OCI-LY7 (cell line): ENCODE results near the gene ALPG. TPM values are rescaled to one million over a fixed set of nuclear protein-coding genes. Genes with fewer than 3 reads are reported as not detected.

ENCODE experiments used
- BruUV-seq: library from RNA; stranded (reverse); fragments of 400-500 nt; replicated peaks from 2 replicates; lab custom pipeline; 2021; lab: Mats Ljungman, UMichigan
- CTCF ChIA-PET: fragments of 300-600 bp; sonication (Branson Sonifier 250); formaldehyde crosslinking; loops from one replicate; lab custom pipeline; 2022; ENCODE audit warnings: antibody characterized with exemption; ENCODE audit not compliant: unreplicated experiment; lab: Charles Lee
- POLR2A ChIA-PET: fragments of 300-600 bp; sonication (Branson Sonifier 250); formaldehyde crosslinking; loops from one replicate; lab custom pipeline; 2022; ENCODE audit warnings: antibody characterized with exemption; lab: Charles Lee
- DNase-seq: peaks from one replicate; pipeline ENCODE4 v3.0.0-alpha.2; 2015; ENCODE audit warnings: low spot score
- H2AFZ ChIP-seq: fragments of 200-600 bp; sonication (generic), shearing (Covaris generic); 2 replicates; pipeline ENCODE4 v1.6.1; 2014; ENCODE audit warnings: mild to moderate bottlenecking, antibody characterized with exemption, low read length, moderate library complexity
- H3K27ac ChIP-seq: fragments of 200-600 bp; sonication (generic); 2 replicates; pipeline ENCODE4 v1.5.1; 2014; ENCODE audit warnings: mixed run types, low read depth, mild to moderate bottlenecking, moderate library complexity, low read length, inconsistent platforms; ENCODE audit not compliant: poor library complexity, severe bottlenecking
- H3K36me3 ChIP-seq: fragments of 200-600 bp; sonication (generic); 2 replicates; pipeline ENCODE4 v1.6.1; 2014; ENCODE audit warnings: mild to moderate bottlenecking, antibody characterized with exemption, low read length, moderate library complexity, mixed read lengths; ENCODE audit not compliant: insufficient read depth
- H3K4me1 ChIP-seq: fragments of 200-600 bp; sonication (generic); 2 replicates; pipeline ENCODE4 v1.5.1; 2014; ENCODE audit warnings: mild to moderate bottlenecking, low read length; ENCODE audit not compliant: insufficient read depth, poor library complexity, severe bottlenecking
- H3K4me2 ChIP-seq: fragments of 200-600 bp; sonication (generic); 2 replicates; pipeline ENCODE4 v1.6.1; 2014; ENCODE audit warnings: mild to moderate bottlenecking, low read length
- H3K4me3 ChIP-seq: fragments of 200-600 bp; sonication (generic); 2 replicates; pipeline ENCODE4 v1.5.1; 2014; ENCODE audit warnings: mild to moderate bottlenecking, low read depth, low read length; ENCODE audit not compliant: poor library complexity, severe bottlenecking
- H3K79me2 ChIP-seq: fragments of 200-600 bp; sonication (generic); 2 replicates; pipeline ENCODE4 v1.6.1; 2016; ENCODE audit warnings: low read depth, mild to moderate bottlenecking, low read length, moderate library complexity, mixed read lengths; ENCODE audit not compliant: insufficient read depth
- H3K9me2 ChIP-seq: fragments of 200-600 bp; sonication (generic); 2 replicates; pipeline ENCODE4 v1.6.1; 2016; ENCODE audit warnings: mild to moderate bottlenecking, low read length, mixed read lengths; ENCODE audit not compliant: insufficient read depth
- H3K9me3 ChIP-seq: fragments of 200-600 bp; sonication (generic); 2 replicates; pipeline ENCODE4 v1.6.1; 2014; ENCODE audit warnings: mild to moderate bottlenecking, mixed run types, low read length, mixed read lengths
- H4K20me1 ChIP-seq: fragments of 200-600 bp; sonication (generic); 2 replicates; pipeline ENCODE4 v1.6.1; 2014; ENCODE audit warnings: mild to moderate bottlenecking, antibody characterized with exemption, low read length, moderate library complexity, mixed read lengths; ENCODE audit not compliant: insufficient read depth
- CTCF ChIP-seq: fragments of 200-600 bp; sonication (generic); conservative IDR thresholded peaks from 2 replicates; pipeline ENCODE4 v1.5.1; 2014; ENCODE audit warnings: mild to moderate bottlenecking, antibody characterized with exemption, low read length, moderate library complexity, mixed read lengths
- EZH2phosphoT487 ChIP-seq: fragments of 200-600 bp; sonication (generic); IDR thresholded peaks from 2 replicates; pipeline ENCODE4 v1.6.1; 2018; ENCODE audit warnings: low read depth, borderline replicate concordance, mild to moderate bottlenecking, mixed run types, antibody characterized with exemption, low read length, moderate library complexity, mixed read lengths
- intact Hi-C: fragments of 100-400 bp; cut with micrococcal nuclease; formaldehyde crosslinking; loops from one replicate; pipeline ENCODE4 v1.10.0; 2022; ENCODE audit not compliant: unreplicated experiment
- total RNA-seq, 2 experiments: library from RNA; depleted of rRNA in 1 of 2; stranded (reverse); fragments of >200 nt in 1 of 2; shearing (Covaris generic) in 1 of 2; gene quantifications; 2 replicates each; pipeline ENCODE4 v1.2.3, GENCODE V29; 2014 to 2022

The ALPG gene
- total RNA-seq, 2 experiments from 2014 or later, result not detected

- no peak overlapping the region for H3K4me2 ChIP-seq
- no peaks in the 10 kb centered on the region for H4K20me1 ChIP-seq
- TF ChIP-seq CTCF (no peak), EZH2phosphoT487 (no peak)
- no peak for DNase-seq
- no peak overlapping the region for H3K27ac ChIP-seq
- ChIA-PET POLR2A (no interaction called here), CTCF (no interaction called here)
- H2AFZ ChIP-seq, result no peak overlapping the region
- H3K4me3 ChIP-seq, result no peak overlapping the region
- H3K79me2 ChIP-seq, result no peaks in the 10 kb centered on the region
- no peaks in the 10 kb centered on the region for H3K36me3 ChIP-seq
- no TSS peak for BruUV-seq
- intact Hi-C loops, result no loop called here
- H3K4me1 ChIP-seq, result no peaks in the 10 kb centered on the region
- H3K9me3 ChIP-seq, result no peaks in the 10 kb centered on the region
- no peaks in the 10 kb centered on the region for H3K9me2 ChIP-seq
Measured at GRCh38 chr2:232388324-232388891, 18.2 kb upstream of the ALPG start.

GRCh38 chr2:232389327-232389726 lies 17.3 kb upstream of the ALPG start:
- POLR2A ChIA-PET, result no interaction called here
- Histone ChIP-seq H3K27ac (no peak overlapping the region), H3K4me2 (no peak overlapping the region), H3K36me3 (no peaks in the 10 kb centered on the region), H2AFZ (no peak overlapping the region), H3K9me3 (no peaks in the 10 kb centered on the region), H3K4me1 (no peaks in the 10 kb centered on the region), H4K20me1 (no peaks in the 10 kb centered on the region), H3K9me2 (no peaks in the 10 kb centered on the region), H3K79me2 (no peaks in the 10 kb centered on the region), H3K4me3 (no peak overlapping the region)
- CTCF ChIA-PET, result no interaction called here
- intact Hi-C loops, result no loop called here
- no TSS peak for BruUV-seq
- no peak for DNase-seq
- no peak for TF ChIP-seq EZH2phosphoT487
- no peak for TF ChIP-seq CTCF

GRCh38 chr2:232390661-232391060 lies 16.0 kb upstream of the ALPG start:
- no TSS peak for BruUV-seq
- Histone ChIP-seq H3K79me2 (no peaks in the 10 kb centered on the region), H3K36me3 (no peaks in the 10 kb centered on the region), H2AFZ (no peak overlapping the region), H3K4me3 (no peak overlapping the region), H3K4me2 (no peak overlapping the region), H3K27ac (no peak overlapping the region), H3K9me2 (no peaks in the 10 kb centered on the region), H3K9me3 (no peaks in the 10 kb centered on the region), H3K4me1 (no peaks in the 10 kb centered on the region), H4K20me1 (no peaks in the 10 kb centered on the region)
- ChIA-PET POLR2A (no interaction called here), CTCF (no interaction called here)
- no peak for TF ChIP-seq CTCF
- intact Hi-C loops, result no loop called here
- DNase-seq, result no peak
